ENCODE results near the gene TEX2. TPM values are rescaled to one million over a fixed set of nuclear protein-coding genes. Genes with fewer than 3 reads are reported as not detected.

TEX2 gene
- total and polyA plus RNA-seq, 9 of the 15 experiments (the other 6 are each of a cell fraction or from before 2014, with no cell fraction given): 4.1 to 27.6 (median 19.3) TPM

DNA sequence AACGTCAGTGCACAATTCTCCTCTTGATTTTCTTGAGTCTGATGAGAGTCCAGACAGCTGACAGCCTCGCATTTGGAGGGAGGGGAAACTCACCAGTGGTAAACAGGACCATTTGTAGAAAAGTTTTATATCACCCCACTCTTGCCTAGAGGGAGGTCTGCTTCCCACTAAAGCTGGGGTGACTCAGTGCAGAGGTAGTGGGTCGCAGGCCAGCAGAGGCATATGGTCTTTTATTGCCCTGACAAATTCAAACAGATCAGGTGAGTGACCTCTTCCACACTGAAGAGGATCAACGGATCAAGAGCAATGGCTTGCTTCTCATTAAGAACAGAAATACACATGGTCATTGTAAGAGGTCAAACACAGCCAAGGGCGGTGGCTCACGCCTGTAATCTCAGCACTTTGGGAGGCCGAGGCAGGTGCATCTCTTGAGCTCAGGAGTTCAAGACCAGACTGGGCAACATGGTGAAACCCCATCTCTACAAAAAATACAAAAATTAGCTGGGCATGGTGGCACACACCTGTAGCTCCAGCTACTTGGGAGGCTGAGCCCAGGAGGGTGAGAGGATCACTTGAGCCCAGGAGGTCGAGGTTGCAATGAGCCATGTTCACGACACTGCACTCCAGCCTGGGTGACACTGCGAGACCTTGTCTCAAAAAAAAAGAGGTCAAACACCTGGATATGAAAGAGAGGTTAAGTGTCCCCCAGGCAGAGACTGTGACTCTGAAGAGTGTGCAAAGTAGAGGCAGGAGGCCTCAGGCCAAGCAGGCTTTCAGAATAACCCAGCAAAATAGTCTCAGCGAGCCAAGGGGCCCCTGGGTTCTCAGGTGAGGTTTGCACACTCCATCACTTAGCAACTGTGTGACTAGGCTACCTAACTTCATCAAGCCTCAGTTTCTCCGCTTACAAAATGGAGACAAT is 76.6 kb downstream of the TEX2 start (continued):
- TF ChIP-seq, protein P1, sequence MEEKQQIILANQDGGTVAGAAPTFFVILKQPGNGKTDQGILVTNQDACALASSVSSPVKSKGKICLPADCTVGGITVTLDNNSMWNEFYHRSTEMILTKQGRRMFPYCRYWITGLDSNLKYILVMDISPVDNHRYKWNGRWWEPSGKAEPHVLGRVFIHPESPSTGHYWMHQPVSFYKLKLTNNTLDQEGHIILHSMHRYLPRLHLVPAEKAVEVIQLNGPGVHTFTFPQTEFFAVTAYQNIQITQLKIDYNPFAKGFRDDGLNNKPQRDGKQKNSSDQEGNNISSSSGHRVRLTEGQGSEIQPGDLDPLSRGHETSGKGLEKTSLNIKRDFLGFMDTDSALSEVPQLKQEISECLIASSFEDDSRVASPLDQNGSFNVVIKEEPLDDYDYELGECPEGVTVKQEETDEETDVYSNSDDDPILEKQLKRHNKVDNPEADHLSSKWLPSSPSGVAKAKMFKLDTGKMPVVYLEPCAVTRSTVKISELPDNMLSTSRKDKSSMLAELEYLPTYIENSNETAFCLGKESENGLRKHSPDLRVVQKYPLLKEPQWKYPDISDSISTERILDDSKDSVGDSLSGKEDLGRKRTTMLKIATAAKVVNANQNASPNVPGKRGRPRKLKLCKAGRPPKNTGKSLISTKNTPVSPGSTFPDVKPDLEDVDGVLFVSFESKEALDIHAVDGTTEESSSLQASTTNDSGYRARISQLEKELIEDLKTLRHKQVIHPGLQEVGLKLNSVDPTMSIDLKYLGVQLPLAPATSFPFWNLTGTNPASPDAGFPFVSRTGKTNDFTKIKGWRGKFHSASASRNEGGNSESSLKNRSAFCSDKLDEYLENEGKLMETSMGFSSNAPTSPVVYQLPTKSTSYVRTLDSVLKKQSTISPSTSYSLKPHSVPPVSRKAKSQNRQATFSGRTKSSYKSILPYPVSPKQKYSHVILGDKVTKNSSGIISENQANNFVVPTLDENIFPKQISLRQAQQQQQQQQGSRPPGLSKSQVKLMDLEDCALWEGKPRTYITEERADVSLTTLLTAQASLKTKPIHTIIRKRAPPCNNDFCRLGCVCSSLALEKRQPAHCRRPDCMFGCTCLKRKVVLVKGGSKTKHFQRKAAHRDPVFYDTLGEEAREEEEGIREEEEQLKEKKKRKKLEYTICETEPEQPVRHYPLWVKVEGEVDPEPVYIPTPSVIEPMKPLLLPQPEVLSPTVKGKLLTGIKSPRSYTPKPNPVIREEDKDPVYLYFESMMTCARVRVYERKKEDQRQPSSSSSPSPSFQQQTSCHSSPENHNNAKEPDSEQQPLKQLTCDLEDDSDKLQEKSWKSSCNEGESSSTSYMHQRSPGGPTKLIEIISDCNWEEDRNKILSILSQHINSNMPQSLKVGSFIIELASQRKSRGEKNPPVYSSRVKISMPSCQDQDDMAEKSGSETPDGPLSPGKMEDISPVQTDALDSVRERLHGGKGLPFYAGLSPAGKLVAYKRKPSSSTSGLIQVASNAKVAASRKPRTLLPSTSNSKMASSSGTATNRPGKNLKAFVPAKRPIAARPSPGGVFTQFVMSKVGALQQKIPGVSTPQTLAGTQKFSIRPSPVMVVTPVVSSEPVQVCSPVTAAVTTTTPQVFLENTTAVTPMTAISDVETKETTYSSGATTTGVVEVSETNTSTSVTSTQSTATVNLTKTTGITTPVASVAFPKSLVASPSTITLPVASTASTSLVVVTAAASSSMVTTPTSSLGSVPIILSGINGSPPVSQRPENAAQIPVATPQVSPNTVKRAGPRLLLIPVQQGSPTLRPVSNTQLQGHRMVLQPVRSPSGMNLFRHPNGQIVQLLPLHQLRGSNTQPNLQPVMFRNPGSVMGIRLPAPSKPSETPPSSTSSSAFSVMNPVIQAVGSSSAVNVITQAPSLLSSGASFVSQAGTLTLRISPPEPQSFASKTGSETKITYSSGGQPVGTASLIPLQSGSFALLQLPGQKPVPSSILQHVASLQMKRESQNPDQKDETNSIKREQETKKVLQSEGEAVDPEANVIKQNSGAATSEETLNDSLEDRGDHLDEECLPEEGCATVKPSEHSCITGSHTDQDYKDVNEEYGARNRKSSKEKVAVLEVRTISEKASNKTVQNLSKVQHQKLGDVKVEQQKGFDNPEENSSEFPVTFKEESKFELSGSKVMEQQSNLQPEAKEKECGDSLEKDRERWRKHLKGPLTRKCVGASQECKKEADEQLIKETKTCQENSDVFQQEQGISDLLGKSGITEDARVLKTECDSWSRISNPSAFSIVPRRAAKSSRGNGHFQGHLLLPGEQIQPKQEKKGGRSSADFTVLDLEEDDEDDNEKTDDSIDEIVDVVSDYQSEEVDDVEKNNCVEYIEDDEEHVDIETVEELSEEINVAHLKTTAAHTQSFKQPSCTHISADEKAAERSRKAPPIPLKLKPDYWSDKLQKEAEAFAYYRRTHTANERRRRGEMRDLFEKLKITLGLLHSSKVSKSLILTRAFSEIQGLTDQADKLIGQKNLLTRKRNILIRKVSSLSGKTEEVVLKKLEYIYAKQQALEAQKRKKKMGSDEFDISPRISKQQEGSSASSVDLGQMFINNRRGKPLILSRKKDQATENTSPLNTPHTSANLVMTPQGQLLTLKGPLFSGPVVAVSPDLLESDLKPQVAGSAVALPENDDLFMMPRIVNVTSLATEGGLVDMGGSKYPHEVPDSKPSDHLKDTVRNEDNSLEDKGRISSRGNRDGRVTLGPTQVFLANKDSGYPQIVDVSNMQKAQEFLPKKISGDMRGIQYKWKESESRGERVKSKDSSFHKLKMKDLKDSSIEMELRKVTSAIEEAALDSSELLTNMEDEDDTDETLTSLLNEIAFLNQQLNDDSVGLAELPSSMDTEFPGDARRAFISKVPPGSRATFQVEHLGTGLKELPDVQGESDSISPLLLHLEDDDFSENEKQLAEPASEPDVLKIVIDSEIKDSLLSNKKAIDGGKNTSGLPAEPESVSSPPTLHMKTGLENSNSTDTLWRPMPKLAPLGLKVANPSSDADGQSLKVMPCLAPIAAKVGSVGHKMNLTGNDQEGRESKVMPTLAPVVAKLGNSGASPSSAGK (IDR thresholded peaks at IDR 0.05): no peak
- TF ChIP-seq ZKSCAN3 (CRISPR knock-in tag; IDR thresholded peaks at IDR 0.05): no peak
- no peak for TF ChIP-seq BRF1 (IDR thresholded peaks at IDR 0.05; ENCODE audit: borderline replicate concordance, extremely low read depth, insufficient read length)
